HG03159 (cell line): ENCODE data around the gene COA1.
"Not testable (repeated sequence)": the region's sequence is repeated elsewhere in the genome, so short reads cannot be mapped to it uniquely, and the experiment has no call there.

Experiments
- ATAC-seq: cut with Tn5 transposase; IDR thresholded peaks from one replicate; pipeline ENCODE4 v1.9.1; 2021; ENCODE audit warnings: mild to moderate bottlenecking, moderate library complexity; ENCODE audit not compliant: unreplicated experiment

The COA1 gene

DNA sequence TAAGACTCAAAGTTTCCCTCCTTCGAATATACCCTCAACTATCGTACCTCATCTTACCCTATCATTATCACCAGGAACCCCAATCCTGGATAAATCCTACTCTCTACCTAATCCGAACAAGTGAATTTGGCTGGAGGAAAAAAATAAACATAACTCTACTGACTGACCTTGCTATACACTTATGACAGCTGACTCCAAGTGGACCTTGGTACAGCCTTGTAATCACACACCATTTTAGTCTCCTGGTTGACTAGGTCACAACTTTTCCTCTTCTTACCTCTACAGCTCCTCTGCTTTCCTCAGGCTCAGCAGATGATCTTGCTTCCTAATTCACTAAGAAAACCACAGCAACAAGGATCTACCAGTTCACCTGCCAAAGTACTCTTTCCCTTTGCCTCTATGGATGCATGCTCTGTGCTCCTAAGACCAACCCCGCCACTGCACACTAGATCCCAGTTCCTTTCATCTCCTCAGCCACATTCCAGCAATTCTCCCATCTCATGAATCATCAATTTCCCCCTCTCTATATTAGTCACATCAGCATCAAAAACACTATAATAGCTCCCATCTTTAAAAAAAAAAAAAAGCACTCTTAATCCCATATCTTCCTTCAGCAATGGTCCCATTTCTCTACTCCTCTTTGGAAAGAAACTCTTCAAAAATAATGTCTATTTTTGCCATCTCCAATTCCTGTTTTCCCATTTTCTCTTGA is 35.5 kb downstream of the COA1 start:
- ATAC-seq: no peak

DNA sequence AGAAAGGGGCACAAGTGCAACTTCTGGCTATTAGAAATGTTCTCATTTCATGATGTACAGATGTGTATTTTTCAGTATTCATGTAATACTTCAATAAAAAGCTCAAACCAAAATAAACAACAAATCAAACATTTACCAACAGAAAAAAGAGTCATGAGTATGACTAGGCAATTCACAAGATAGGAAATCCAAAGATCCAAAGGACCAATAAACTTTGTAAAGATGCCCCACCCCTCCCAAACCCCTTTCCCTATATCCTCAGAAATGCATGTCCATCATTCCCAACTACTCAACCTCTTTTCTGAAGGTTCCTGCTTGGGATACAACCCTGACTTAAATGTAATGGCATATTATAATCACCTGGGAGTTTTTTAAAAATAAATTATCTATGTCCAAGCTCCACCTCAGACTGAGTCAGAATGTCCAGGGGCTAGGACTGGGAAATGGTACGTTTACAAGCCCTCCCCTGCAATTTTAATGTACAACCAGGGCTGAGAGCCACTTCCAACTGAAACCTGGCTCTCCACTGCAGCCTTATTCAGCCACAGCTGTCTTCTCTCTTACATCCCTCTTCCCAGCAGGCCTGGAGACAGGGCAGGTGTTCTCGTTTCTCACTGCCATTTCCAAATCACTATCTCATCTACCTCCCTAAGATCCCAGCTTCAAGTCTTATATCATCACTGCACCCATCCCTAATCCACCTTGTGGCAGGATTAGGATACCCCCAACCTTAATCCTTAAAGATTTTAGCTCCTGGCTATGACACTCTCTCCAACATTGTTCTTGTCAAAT is 36.5 kb downstream of the COA1 start:
- ATAC-seq: no peak

GRCh38 chr7:43691611-43692010 is 37.7 kb downstream of the COA1 start:
- ATAC-seq: no peak

DNA sequence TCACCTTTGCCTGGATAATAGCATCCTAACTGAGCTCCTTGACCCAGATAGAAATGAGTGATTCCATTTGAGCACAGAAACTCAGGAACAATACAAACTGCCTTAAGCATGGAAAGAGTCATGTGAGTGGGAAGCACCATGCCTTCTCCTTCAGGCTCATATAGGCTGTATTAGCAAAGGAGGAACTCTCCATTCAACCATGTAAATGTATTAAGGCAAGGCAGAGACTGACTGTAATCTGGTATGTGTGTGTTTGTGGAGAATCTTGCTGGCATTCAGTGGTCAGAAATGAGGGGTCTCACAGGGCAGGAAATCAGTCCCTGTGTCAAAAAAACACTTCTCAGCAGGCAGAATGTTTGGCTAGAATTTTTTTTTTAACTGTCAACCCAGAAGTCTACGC is 40.2 kb downstream of the COA1 start:
- ATAC-seq: no peak

DNA sequence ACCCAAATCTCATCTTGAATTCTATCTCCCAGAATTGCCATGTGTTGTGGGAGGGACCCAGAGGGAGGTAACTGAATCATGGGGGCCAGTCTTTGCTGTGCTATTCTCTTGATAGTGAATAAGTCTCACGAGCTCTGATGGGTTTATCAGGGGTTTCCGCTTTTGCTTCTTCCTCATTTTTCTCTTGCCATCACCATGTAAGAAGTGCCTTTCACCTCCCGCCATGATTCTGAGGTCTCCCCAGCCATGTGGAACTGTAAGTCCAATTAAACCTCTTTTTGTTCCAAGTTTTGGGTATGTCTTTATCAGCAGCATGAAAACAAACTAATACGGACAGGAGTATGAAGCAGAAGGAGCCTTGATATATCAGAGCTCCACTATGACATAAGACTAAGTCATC is 41.5 kb downstream of the COA1 start:
- not testable (repeated sequence) for ATAC-seq

- no peak for ATAC-seq
Observed at GRCh38 chr7:43686991-43687390, 42.3 kb downstream of the COA1 start.

- ATAC-seq: no peak
Observed at GRCh38 chr7:43680736-43681135, 48.6 kb downstream of the COA1 start.

DNA sequence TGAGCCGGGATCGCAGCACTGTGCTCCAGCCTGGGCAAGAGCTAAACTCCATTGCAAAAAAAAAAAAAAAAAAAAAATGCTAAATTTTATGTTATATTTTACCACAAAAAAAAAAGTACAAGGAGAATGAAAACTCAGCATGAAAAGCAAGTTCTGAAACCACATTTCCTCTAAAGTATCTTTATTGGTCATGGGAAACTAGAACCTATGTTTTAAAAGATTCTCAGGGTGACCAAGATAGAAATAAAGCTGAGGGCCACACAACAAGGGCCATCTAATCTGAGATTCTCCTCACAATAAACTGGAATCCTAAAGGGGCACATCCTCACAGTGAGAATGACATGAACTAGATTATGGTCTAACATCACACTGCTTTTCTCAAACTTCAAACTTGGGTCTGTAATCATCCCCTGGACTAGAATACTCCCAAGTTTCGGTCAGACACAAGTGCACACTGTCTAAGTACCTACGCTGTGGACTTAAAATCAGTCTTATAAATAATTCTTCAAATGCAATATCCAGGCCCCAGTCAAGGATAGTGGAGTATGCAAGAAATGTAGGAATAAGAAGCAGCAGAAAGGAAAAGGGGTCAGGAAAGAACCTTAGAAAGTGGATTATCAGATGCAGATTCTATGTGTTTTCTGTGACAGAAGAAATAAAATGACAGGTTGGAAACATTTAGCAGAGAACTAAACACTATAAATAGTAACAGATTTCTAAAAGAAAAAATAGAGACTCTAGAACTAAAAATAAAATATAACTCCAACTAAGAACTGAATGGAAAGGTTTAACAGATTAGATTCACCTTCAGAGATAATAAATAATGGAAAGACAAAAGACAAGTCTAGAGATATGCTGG is 49.9 kb downstream of the COA1 start:
- no peak for ATAC-seq

DNA sequence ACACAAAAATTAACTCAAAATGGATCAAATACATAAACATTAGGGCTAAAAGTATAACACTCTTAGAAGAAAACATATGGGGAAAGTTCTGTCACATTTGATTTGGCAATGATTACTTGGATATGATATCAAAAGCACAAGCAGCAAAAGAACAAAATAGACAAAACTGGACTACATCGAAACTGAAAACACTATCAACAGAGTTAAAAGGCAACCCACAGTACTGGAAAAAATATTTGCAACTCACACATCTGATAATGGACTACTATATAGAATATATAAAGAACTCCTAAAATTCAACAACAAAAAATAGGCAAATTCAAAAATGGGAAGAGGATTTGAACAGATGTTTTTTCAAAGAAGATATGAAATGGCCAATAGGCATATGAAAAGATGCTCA is 51.0 kb downstream of the COA1 start:
- no peak for ATAC-seq

DNA sequence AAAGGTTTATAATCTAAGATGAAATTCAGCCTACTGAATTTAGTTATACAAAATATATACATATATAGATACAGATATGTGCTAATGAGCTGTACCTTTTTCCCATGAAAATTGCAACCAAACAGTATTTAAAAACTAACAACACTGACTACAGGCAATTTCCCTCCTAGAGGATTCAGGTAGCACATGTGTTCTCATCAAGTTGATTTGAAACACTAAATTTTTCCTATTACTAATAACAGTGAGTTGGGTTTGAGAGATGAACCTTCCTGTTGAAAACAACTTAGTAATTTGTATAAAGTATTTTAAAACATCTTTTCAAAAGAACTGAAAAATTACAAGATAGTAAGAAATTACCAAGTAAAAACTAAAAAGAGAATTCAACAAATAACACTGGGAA is 51.5 kb downstream of the COA1 start:
- ATAC-seq: no peak

GRCh38 chr7:43674559-43675436 is 54.5 kb downstream of the COA1 start:
- ATAC-seq: no peak

DNA sequence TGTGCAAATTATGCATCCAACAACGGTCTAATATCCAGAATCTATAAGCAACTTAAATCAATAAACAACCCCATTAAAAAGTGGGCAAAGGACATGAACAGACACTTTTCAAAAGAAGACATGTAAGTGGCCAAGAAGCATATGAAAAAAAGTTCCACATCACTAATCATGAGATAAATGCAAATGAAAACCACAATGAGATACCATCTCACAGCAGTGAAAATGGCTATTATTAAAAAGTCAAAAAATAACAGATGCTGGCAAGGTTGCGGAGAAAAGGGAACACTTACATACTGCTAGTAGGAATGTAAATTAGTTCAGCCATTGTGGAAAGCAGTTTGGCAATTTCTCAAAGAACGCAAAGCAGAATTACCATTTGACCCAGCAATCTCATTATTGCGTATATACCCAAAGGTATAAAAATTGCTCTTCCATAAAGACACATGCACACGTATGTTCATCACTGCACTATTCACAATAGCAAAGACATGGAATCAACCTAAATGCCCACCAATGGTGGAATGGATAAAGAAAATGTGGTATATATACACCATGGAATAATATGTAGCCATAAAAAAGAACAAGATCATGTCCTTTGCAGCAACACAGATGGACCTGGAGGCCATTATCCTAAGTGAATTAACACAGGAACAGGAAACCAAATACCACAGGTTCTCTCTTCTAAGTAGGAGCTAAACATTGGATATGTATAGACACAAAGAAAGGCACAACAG is 55.9 kb downstream of the COA1 start:
- not testable (repeated sequence) for ATAC-seq

DNA sequence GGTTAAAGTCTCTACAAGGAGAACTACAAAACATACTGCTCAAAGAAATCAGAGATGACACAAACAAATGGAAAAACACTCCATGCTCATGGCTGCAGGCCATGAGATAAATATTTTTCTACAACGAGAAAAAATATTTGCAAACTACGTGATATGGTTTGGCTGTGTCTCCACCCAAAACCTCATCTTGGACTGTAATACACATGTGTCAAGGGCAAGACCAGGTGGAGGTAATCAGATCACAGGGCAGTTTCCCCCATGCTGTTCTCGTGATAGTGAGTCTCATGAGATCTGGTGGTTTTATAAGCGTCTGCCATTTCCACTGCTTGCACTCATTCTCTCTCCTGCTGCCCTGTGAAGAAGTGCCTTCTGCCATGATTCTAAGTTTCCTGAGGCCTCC is 57.8 kb downstream of the COA1 start:
- ATAC-seq: no peak

DNA sequence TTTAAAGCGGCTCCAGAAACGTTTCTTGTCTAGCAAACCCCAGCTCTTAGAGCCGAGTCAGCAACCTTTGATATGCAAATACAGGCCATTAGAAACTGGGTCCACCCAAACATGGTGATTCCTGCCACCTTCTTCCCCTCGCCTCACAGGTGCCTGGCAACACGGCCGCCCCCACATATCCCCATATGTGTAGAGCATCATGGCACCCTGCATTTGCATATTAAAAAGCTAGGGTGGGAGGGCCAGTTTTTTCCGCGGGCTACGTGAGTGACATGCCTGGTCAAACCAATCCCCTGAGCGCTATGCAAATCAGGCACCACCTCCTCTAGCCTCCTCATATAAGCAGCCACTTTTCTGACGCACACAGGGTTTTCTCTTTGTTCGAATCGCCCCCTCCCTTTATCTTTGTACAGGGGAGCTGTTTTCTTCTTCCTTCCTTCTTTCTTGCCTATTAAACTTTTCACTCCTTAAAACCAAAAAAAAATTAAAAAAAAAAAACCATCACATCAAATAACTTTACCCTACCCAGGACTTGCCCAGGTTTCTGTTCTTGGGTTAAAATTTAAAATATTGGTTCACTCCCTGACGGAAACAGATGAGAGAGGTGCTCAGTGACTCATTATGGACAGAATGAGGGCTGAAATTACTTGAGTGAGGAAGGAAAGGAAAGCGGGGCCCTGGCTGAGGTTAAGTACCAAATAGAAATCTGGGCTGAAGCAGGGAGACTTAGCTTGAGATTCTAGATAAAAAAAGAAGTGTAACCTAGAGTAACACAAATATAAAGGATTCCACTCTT is 59.8 kb downstream of the COA1 start:
- no peak for ATAC-seq

DNA sequence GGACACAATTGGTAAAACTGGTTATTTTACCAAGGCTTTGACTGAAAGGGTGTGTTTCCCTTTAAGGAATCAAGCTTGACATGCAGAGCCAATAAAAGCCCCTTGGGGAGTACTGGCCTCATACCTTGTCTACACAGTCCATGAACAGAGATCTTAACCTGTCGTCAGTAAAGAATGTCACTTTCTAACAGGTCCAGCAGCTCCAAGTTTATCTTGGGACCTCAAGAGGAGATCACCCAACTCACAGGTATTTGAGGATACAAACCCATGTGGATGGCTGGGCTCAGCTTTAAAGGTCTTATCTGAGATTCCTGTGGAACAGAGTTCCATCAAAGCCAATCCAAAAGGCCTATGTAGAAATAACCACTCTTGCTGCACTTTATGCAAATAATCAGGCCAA is 61.3 kb downstream of the COA1 start:
- ATAC-seq: no peak

GRCh38 chr7:43666938-43667337 is 62.4 kb downstream of the COA1 start:
- no peak for ATAC-seq

GRCh38 chr7:43664681-43665080 is 64.6 kb downstream of the COA1 start:
- ATAC-seq: no peak

DNA sequence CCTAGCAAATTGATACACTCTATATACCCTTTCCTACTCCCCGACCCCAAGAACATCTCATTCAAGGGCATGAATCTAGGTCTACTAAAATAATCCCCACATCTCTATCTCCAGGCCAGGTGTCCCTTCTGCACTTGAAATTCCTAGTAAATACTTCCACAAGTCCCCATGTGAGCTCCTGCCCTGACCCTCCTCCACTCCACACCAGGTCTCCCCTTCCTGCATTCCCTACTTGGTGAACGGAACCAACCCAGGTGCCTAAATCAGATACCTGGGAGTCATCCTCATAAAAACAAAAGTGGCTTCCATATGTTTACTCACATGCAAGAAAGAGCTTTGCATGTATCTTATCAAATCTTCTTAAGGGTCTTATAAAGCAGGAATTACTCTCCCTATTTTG is 69.2 kb downstream of the COA1 start:
- ATAC-seq: no peak

- no peak for ATAC-seq
Observed at GRCh38 chr7:43659549-43659896, 69.8 kb downstream of the COA1 start.
